Cerebellar cortex (tissue), 1 donor: ENCODE measurements around the gene MOB3B.

ENCODE experiments used
- DNase-seq: peaks from one replicate; pipeline ENCODE4 v3.0.0-alpha.2; 2015; ENCODE audit warnings: low spot score

The MOB3B gene

DNA sequence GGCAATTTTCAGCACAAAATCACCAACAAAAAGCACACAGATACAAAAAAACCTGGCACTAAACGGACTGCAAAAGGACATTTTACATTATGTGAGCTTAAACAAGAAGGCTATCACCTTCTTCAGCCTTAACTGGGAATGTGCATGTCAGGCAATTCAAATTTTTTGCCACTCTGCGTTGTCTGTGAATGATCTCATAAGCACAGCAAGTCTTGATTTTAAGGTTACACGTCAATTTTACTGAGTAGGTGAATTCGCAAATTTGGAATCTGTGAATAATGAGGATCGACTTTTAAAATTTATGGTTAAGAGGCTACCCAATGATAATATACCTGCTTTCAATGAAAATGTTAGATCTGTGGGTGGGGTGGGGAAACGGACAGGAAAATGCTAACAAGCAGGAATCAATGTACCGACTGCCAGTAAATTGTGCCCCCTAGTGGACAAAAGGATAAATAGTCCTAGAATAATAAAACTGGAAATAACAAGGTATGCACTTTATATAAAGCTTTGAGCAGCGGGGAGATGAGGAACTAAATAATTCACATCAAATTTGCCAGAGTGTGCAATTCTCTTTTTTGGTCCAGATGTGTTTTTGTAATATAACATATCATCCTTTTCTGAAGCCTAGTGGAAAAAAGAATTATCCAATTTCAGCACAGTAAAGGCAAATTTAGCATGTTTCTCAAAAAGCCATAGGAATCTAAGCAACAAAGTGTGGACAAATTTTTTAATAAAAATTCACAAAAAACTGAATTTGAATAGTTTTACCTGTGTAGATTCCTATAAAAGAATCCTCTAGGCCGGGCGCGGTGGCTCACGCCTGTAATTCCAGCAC is 253.2 kb downstream of the MOB3B start:
- peak; percentile 75 for DNase-seq
